CD14-positive monocyte (primary cell): ENCODE measurements around the gene TRAIP. TPM values are rescaled to one million over a fixed set of nuclear protein-coding genes. Genes with fewer than 3 reads are reported as not detected.

Source experiments
- DNase-seq, 3 donors: peaks; one replicate each; pipeline ENCODE4 v3.0.0-alpha.2; 2011 to 2022
- H2AFZ ChIP-seq: 2 replicates; pipeline ENCODE4 v1.6.0; 2012; ENCODE audit warnings: mild to moderate bottlenecking, low read depth, low read length, inconsistent platforms; ENCODE audit not compliant: insufficient read depth, poor library complexity, severe bottlenecking
- H3K27ac ChIP-seq, 2 donors: 1 replicate in 1 of 2; 2 replicates in 1 of 2; pipeline ENCODE4 v1.5.1; 2012 to 2013; ENCODE audit warnings: low read length in 2 of 2, control low read depth in 1 of 2, inconsistent platforms in 1 of 2, low read depth in 1 of 2, mild to moderate bottlenecking in 1 of 2
- H3K27me3 ChIP-seq, 2 donors: one replicate each; pipeline versions ENCODE4 v1.6.0 to v1.6.1; 2011 to 2013; ENCODE audit warnings: low read length in 2 of 2; ENCODE audit not compliant: control insufficient read depth in 2 of 2, insufficient read depth in 2 of 2
- H3K36me3 ChIP-seq, 2 donors: replicated peaks in 1 of 2; 1 replicate in 1 of 2; 2 replicates in 1 of 2; pipeline versions ENCODE4 v1.5.1 to v1.6.1; 2012 to 2013; ENCODE audit warnings: low read length in 2 of 2, control low read depth in 1 of 2, inconsistent platforms in 1 of 2, mild to moderate bottlenecking in 1 of 2; ENCODE audit not compliant: insufficient read depth in 2 of 2, control insufficient read depth in 1 of 2
- H3K4me1 ChIP-seq, 2 donors: 1 replicate in 1 of 2; 2 replicates in 1 of 2; pipeline versions ENCODE4 v1.5.1 to v1.6.1; 2012 to 2013; ENCODE audit warnings: low read length in 2 of 2, control low read depth in 1 of 2, inconsistent platforms in 1 of 2, mild to moderate bottlenecking in 1 of 2, moderate library complexity in 1 of 2; ENCODE audit not compliant: insufficient read depth in 2 of 2, control insufficient read depth in 1 of 2
- H3K4me2 ChIP-seq: replicated peaks from 2 replicates; pipeline ENCODE3; 2012; ENCODE audit warnings: low read length, moderate library complexity, mild to moderate bottlenecking; ENCODE audit not compliant: poor library complexity, severe bottlenecking; ENCODE audit errors: extremely low read depth
- H3K4me3 ChIP-seq, 3 experiments: fragments of 200-600 bp in 1 of 3; sonication (generic) in 1 of 3; replicated peaks in 1 of 3; 1 replicate in 2 of 3; 2 replicates in 1 of 3; pipeline ENCODE4 v1.5.1; 2011 to 2013; ENCODE audit warnings: low read length in 3 of 3, mild to moderate bottlenecking in 3 of 3, control low read depth in 2 of 3, low read depth in 2 of 3, inconsistent platforms in 1 of 3, moderate library complexity in 1 of 3
- H3K79me2 ChIP-seq: 2 replicates; pipeline ENCODE4 v1.6.0; 2012; ENCODE audit warnings: mild to moderate bottlenecking, control low read depth, inconsistent platforms, low read length, moderate library complexity; ENCODE audit not compliant: insufficient read depth
- H3K9ac ChIP-seq: 2 replicates; pipeline ENCODE4 v1.6.0; 2017; ENCODE audit warnings: low read length, mild to moderate bottlenecking; ENCODE audit not compliant: insufficient read depth, poor library complexity, severe bottlenecking
- H3K9me3 ChIP-seq, 2 donors: replicated peaks in 1 of 2; 1 replicate in 1 of 2; 2 replicates in 1 of 2; pipeline versions ENCODE4 v1.5.1 to v1.6.1; 2012 to 2013; ENCODE audit warnings: low read length in 2 of 2, control low read depth in 1 of 2; ENCODE audit not compliant: control insufficient read depth in 1 of 2, insufficient read depth in 1 of 2
- H4K20me1 ChIP-seq: 2 replicates; pipeline ENCODE4 v1.6.0; 2012; ENCODE audit warnings: mild to moderate bottlenecking, low read length, control low read depth, moderate library complexity; ENCODE audit not compliant: insufficient read depth
- H3K27ac Mint-ChIP-seq, 7 donors: one replicate each; pipeline ENCODE4 v1.8.0; 2020; ENCODE audit warnings: mild to moderate bottlenecking in 7 of 7, mixed read lengths in 7 of 7, moderate library complexity in 6 of 7, inconsistent platforms in 2 of 7
- H3K27me3 Mint-ChIP-seq, 3 donors: one replicate each; pipeline ENCODE4 v1.8.0; 2021 to 2022; ENCODE audit warnings: low read depth in 3 of 3, mild to moderate bottlenecking in 3 of 3, mixed read lengths in 3 of 3, moderate library complexity in 3 of 3, inconsistent platforms in 1 of 3
- H3K36me3 Mint-ChIP-seq, 2 donors: one replicate each; pipeline ENCODE4 v1.8.0; 2020; ENCODE audit warnings: mixed read lengths in 2 of 2, inconsistent platforms in 1 of 2, mild to moderate bottlenecking in 1 of 2
- H3K4me1 Mint-ChIP-seq: one replicate; pipeline ENCODE4 v1.8.0; 2020; ENCODE audit warnings: mild to moderate bottlenecking, mixed read lengths
- H3K4me3 Mint-ChIP-seq, 2 donors: one replicate each; pipeline ENCODE4 v1.8.0; 2020; ENCODE audit warnings: mild to moderate bottlenecking in 2 of 2, mixed read lengths in 2 of 2, moderate library complexity in 1 of 2
- H3K9me3 Mint-ChIP-seq, 7 donors: one replicate each; pipeline ENCODE4 v1.8.0; 2020 to 2022; ENCODE audit warnings: mixed read lengths in 7 of 7, mild to moderate bottlenecking in 6 of 7, moderate library complexity in 6 of 7, inconsistent platforms in 2 of 7
- WGBS: methylation state at CpG from one replicate; pipeline ENCODE4 v1.1.5; 2013; ENCODE audit warnings: missing lambda C conversion rate; ENCODE audit not compliant: insufficient coverage; 5-methylcytosine and 5-hydroxymethylcytosine counted together
- intact Hi-C, 2 donors: fragments of 100-400 bp; cut with micrococcal nuclease; formaldehyde crosslinking; loops; one replicate each; pipeline versions ENCODE4 v1.15.0 to v1.15.1; 2023
- polyA plus RNA-seq, 3 donors: library from polyadenylated mRNA; depleted of rRNA in 1 of 3; unstranded in 2 of 3; stranded (reverse) in 1 of 3; fragments of 300-500 nt in 2 of 3; fragments of >200 nt in 1 of 3; fragmentation: Illumina TruSeq in 2 of 3; gene quantifications; 1 replicate in 2 of 3; 2 replicates in 1 of 3; pipeline ENCODE4 v1.2.3, GENCODE V29; 2012 to 2021
- TF ChIP-seq, protein P1 (sequence below): fragments of 200-600 bp; IDR thresholded peaks from one replicate; pipeline ENCODE4 v1.8.0; 2022; ENCODE audit warnings: antibody characterized with exemption, mild to moderate bottlenecking

TRAIP gene
- polyA plus RNA-seq, 3 donors = 0.68 to 1.1 (median 0.95) TPM

DNA sequence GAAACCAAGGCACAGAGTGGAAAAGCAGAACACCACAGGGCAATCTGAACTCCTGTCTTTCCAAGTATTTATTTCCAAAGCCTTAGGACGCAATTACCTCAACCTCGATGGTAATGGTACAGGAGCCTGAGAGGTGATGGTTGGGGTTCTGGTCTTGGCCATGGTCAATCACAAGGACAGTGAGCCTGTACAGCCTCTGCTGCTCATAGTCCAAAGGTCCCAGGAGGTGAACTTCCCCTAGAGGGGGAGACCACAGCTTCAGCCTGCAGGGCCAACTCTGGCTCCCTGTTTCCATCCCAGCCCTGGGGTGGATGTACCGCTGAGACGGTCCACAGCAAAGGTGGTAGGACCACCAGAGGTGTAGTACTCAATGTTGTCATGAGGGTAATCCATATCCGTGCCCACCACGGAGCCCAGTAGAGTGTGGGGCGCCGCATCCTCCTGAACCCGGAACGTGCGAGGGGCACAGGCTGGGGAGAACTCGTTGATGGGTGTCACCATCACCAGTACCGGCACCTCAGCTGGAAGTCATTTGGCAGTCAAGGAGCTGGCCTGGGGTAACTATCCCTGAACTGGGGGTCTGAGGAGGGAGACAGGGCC, 62.8 kb downstream of the TRAIP start:
- 94% methylated on average over 11 of the region's 13 CpGs for WGBS
- Histone ChIP-seq H3K27me3 (no peaks in the 10 kb centered on the region), H3K4me3 (no peak overlapping the region), H3K4me1 (no peaks in the 10 kb centered on the region), H3K36me3 (no peaks in the 10 kb centered on the region), H4K20me1 (no peaks in the 10 kb centered on the region), H2AFZ (no peak overlapping the region), H3K79me2 (no peaks in the 10 kb centered on the region), H3K9me3 (no peaks in the 10 kb centered on the region), H3K9ac (no peak overlapping the region), H3K27ac (no peak overlapping the region), H3K4me2 (no peak overlapping the region)
- H3K27me3 Mint-ChIP-seq = peaks cover 0 to 5% (median 4%) of the 10 kb centered on the region in 3 donors
- TF ChIP-seq, protein P1, sequence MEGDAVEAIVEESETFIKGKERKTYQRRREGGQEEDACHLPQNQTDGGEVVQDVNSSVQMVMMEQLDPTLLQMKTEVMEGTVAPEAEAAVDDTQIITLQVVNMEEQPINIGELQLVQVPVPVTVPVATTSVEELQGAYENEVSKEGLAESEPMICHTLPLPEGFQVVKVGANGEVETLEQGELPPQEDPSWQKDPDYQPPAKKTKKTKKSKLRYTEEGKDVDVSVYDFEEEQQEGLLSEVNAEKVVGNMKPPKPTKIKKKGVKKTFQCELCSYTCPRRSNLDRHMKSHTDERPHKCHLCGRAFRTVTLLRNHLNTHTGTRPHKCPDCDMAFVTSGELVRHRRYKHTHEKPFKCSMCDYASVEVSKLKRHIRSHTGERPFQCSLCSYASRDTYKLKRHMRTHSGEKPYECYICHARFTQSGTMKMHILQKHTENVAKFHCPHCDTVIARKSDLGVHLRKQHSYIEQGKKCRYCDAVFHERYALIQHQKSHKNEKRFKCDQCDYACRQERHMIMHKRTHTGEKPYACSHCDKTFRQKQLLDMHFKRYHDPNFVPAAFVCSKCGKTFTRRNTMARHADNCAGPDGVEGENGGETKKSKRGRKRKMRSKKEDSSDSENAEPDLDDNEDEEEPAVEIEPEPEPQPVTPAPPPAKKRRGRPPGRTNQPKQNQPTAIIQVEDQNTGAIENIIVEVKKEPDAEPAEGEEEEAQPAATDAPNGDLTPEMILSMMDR = no peak
- no peak overlapping the region for H3K4me3 Mint-ChIP-seq
- peak overlapping the region in 1 of 7 donors; percentile 37 for H3K27ac Mint-ChIP-seq
- no peak for DNase-seq
- peaks cover 10% of the 10 kb centered on the region for H3K4me1 Mint-ChIP-seq
- intact Hi-C loops = no loop called here
- H3K9me3 Mint-ChIP-seq = peaks cover 0 to 4% (median 0%) of the 10 kb centered on the region in 7 donors
- no peaks in the 10 kb centered on the region for H3K36me3 Mint-ChIP-seq

DNA sequence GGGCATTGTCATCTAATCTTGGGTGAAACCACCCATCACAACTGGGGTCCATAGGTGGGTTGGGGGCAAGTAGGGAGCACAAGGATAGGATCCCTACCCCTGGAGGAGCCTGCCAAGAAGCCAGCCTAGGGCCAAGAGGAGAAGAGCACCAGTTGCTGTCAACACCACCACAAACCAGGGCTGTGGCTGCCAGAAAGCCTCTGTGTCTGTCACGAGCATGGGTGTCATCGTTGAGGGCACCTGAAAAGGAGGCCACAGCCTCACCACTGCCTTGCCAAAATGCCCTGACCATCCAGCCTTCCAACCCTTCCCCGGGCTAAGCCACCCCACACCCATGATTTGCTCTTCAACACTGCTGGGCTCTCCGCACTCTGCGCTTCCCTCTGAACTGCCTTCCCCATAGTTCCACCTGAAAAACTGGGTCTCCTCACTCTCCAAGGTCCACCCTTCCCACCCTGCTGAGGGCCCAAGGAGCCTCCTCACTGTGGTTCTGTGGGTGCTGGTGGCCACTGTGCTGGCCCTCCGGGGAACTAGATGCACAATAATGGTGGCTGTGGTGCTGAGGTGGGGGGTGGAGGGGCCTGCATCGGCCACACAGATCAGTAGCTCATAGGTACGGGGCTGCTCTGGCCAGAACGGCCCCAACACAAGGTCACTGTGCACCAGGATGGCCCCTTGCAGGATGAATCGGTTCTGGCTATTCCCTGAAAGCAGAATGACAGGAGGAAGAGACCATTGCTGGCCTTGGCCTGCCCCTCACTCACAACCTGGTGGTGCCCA, 63.8 kb downstream of the TRAIP start:
- H3K4me1 Mint-ChIP-seq = peaks cover 10% of the 10 kb centered on the region
- WGBS = 94% methylated on average over 10 of the region's 10 CpGs
- Histone ChIP-seq H3K9me3 (no peaks in the 10 kb centered on the region), H3K4me3 (no peak overlapping the region), H2AFZ (no peak overlapping the region), H3K36me3 (no peaks in the 10 kb centered on the region), H3K9ac (no peak overlapping the region), H3K79me2 (no peaks in the 10 kb centered on the region), H3K27ac (no peak overlapping the region), H3K4me2 (no peak overlapping the region), H3K27me3 (no peaks in the 10 kb centered on the region), H4K20me1 (no peaks in the 10 kb centered on the region), H3K4me1 (no peaks in the 10 kb centered on the region)
- H3K4me3 Mint-ChIP-seq = no peak overlapping the region
- peak overlapping the region in 1 of 7 donors; percentile 18 for H3K27ac Mint-ChIP-seq
- TF ChIP-seq, protein P1 = no peak
- no peaks in the 10 kb centered on the region for H3K36me3 Mint-ChIP-seq
- H3K27me3 Mint-ChIP-seq = peaks cover 0 to 4% (median 4%) of the 10 kb centered on the region in 3 donors
- peaks cover 0 to 4% (median 0%) of the 10 kb centered on the region in 7 donors for H3K9me3 Mint-ChIP-seq
- DNase-seq = no peak
- intact Hi-C loops = no loop called here
